Thyroid gland (tissue), 4 donors: ENCODE measurements around the gene MAGIX. TPM values are rescaled to one million over a fixed set of nuclear protein-coding genes. Genes with fewer than 3 reads are reported as not detected.

Experiments
- DNase-seq, 2 donors: peaks; one replicate each; pipeline ENCODE4 v3.0.0-alpha.2; 2019
- H3K27ac ChIP-seq, 3 donors: fragments of 200-600 bp; sonication (generic); 1 replicate in 2 of 3; 2 replicates in 1 of 3; pipeline ENCODE4 v1.5.1; 2016 to 2019; ENCODE audit warnings: mild to moderate bottlenecking in 1 of 3, moderate library complexity in 1 of 3
- H3K27me3 ChIP-seq: fragments of 200-600 bp; sonication (generic); one replicate; pipeline ENCODE4 v1.5.1; 2019
- H3K36me3 ChIP-seq, 2 donors: fragments of 200-600 bp; sonication (generic); one replicate each; pipeline ENCODE4 v1.5.1; 2016 to 2019
- H3K4me1 ChIP-seq, 2 donors: fragments of 200-600 bp; sonication (generic); one replicate each; pipeline ENCODE4 v1.5.1; 2017 to 2019
- H3K4me3 ChIP-seq, 3 donors: fragments of 200-600 bp; sonication (generic); replicated peaks in 1 of 3; 1 replicate in 2 of 3; 2 replicates in 1 of 3; pipeline ENCODE4 v1.5.1; 2016; ENCODE audit warnings: mild to moderate bottlenecking in 1 of 3
- H3K9me3 ChIP-seq: fragments of 200-600 bp; sonication (generic); one replicate; pipeline ENCODE4 v1.5.1; 2017
- CTCF ChIP-seq, 6 experiments: fragments of 200-600 bp in 3 of 6; fragments of 450-650 bp in 3 of 6; sonication (generic) in 3 of 6; IDR thresholded peaks; one replicate each; pipeline ENCODE4 v1.5.1; 2016 to 2019; ENCODE audit warnings: antibody characterized with exemption in 6 of 6, mild to moderate bottlenecking in 2 of 6, inconsistent platforms in 1 of 6, moderate library complexity in 1 of 6
- POLR2A ChIP-seq, 2 donors: fragments of 450-650 bp; IDR thresholded peaks; one replicate each; pipeline ENCODE4 v1.6.1; 2017; ENCODE audit warnings: antibody characterized with exemption in 2 of 2, mild to moderate bottlenecking in 2 of 2, moderate library complexity in 1 of 2
- WGBS, 2 donors: methylation state at CpG; one replicate each; pipeline ENCODE4 v1.1.5; 2017; 5-methylcytosine and 5-hydroxymethylcytosine counted together
- intact Hi-C: fragments of 100-400 bp; cut with DNase I; formaldehyde crosslinking; loops from one replicate; pipeline ENCODE4 v1.15.1; 2023
- total RNA-seq, 4 donors: library from RNA; depleted of rRNA; stranded (reverse); fragments of >200 nt; gene quantifications; one replicate each; pipeline ENCODE4 v1.2.3, GENCODE V29; 2016

MAGIX gene
- total RNA-seq, 4 donors from 2014 or later, result 16.5 to 40.9 (median 27.5) TPM

GRCh38 chrX:49192722-49193328 is 30.3 kb downstream of the MAGIX start:
- WGBS, 2 donors, result 56 to 59% methylated on average over 10 of the region's 10 CpGs
- H3K9me3 ChIP-seq, result no peaks in the 10 kb centered on the region
- peaks cover 0 to 5% of the 10 kb centered on the region in 2 donors for H3K4me1 ChIP-seq
- H3K27me3 ChIP-seq, result no peaks in the 10 kb centered on the region
- H3K36me3 ChIP-seq, result no peaks in the 10 kb centered on the region
- no peak overlapping the region for H3K27ac ChIP-seq
- no peak overlapping the region for H3K4me3 ChIP-seq
- intact Hi-C loops, result no loop called here
- no peak for TF ChIP-seq POLR2A (IDR thresholded peaks at IDR 0.05)
- peak in 4 of 6 experiments; percentile 16 to 48 (median 34) for TF ChIP-seq CTCF (IDR thresholded peaks at IDR 0.05)
- peak; percentile 20 to 27 for DNase-seq

GRCh38 chrX:49193542-49193964 is 31.0 kb downstream of the MAGIX start:
- Histone ChIP-seq H3K27me3 (no peaks in the 10 kb centered on the region), H3K27ac (no peak overlapping the region), H3K36me3 (no peaks in the 10 kb centered on the region), H3K4me1 (peaks cover 0 to 5% of the 10 kb centered on the region in 2 donors), H3K4me3 (no peak overlapping the region), H3K9me3 (no peaks in the 10 kb centered on the region)
- WGBS, 2 donors, result 76 to 92% methylated on average over 2 of the region's 2 CpGs
- TF ChIP-seq POLR2A (IDR thresholded peaks at IDR 0.05) (no peak), CTCF (IDR thresholded peaks at IDR 0.05) (no peak)
- no peak for DNase-seq
- intact Hi-C loops, result no loop called here

- intact Hi-C loops, result no loop called here
- Histone ChIP-seq H3K4me3 (no peak overlapping the region), H3K27me3 (no peaks in the 10 kb centered on the region), H3K4me1 (peaks cover 3 to 7% of the 10 kb centered on the region in 2 donors), H3K9me3 (no peaks in the 10 kb centered on the region), H3K36me3 (no peaks in the 10 kb centered on the region), H3K27ac (no peak overlapping the region)
- no peak for TF ChIP-seq CTCF (IDR thresholded peaks at IDR 0.05)
- TF ChIP-seq POLR2A (IDR thresholded peaks at IDR 0.05), result no peak
- DNase-seq, result no peak
- WGBS, 2 donors, result 95% methylated on average over 3 of the region's 13 CpGs; no CpG with 5 or more reads in 1 of the 2 donors
These were observed 35.1 kb downstream of the MAGIX start for GRCh38 chrX:49197543-49198087.

- TF ChIP-seq CTCF (IDR thresholded peaks at IDR 0.05) (no peak), POLR2A (IDR thresholded peaks at IDR 0.05) (no peak)
- WGBS, 2 donors, result 10 to 13% methylated on average over 9 of the region's 12 CpGs
- Histone ChIP-seq H3K4me1 (peaks cover 3 to 5% of the 10 kb centered on the region in 2 donors), H3K9me3 (no peaks in the 10 kb centered on the region), H3K36me3 (no peaks in the 10 kb centered on the region), H3K4me3 (no peak overlapping the region), H3K27ac (no peak overlapping the region), H3K27me3 (no peaks in the 10 kb centered on the region)
- intact Hi-C loops, result no loop called here
- no peak for DNase-seq
These were observed 36.2 kb downstream of the MAGIX start for GRCh38 chrX:49198540-49199314.

- intact Hi-C loops, result no loop called here
- no peak for TF ChIP-seq POLR2A (IDR thresholded peaks at IDR 0.05)
- TF ChIP-seq CTCF (IDR thresholded peaks at IDR 0.05), result no peak
- no peak for DNase-seq
- H3K9me3 ChIP-seq, result no peaks in the 10 kb centered on the region
- H3K36me3 ChIP-seq, result no peaks in the 10 kb centered on the region
- 4 to 13% methylated on average over 11 of the region's 11 CpGs for whole genome bisulfite sequencing, 2 donors
- H3K4me1 ChIP-seq, result peaks cover 3 to 5% of the 10 kb centered on the region in 2 donors
- H3K27me3 ChIP-seq, result no peaks in the 10 kb centered on the region
- H3K27ac ChIP-seq, result no peak overlapping the region
- no peak overlapping the region for H3K4me3 ChIP-seq
These were observed 36.7 kb downstream of the MAGIX start for GRCh38 chrX:49199315-49199595.
